Panc1 (cell line): ENCODE results near the gene PHYH.

Source experiments
- CTCF ChIP-seq: fragments of 450-650 bp; IDR thresholded peaks from 2 replicates; pipeline ENCODE4 v1.5.1; 2017; ENCODE audit warnings: mild to moderate bottlenecking
- POLR2AphosphoS5 ChIP-seq: IDR thresholded peaks from 2 replicates; pipeline ENCODE4 v1.6.1; 2012; ENCODE audit warnings: mild to moderate bottlenecking, low read depth, low read length, moderate library complexity
- TCF7L2 ChIP-seq: IDR thresholded peaks from 2 replicates; pipeline ENCODE4 v1.6.1; 2011; ENCODE audit warnings: mild to moderate bottlenecking, low read depth, low read length, inconsistent platforms

DNA sequence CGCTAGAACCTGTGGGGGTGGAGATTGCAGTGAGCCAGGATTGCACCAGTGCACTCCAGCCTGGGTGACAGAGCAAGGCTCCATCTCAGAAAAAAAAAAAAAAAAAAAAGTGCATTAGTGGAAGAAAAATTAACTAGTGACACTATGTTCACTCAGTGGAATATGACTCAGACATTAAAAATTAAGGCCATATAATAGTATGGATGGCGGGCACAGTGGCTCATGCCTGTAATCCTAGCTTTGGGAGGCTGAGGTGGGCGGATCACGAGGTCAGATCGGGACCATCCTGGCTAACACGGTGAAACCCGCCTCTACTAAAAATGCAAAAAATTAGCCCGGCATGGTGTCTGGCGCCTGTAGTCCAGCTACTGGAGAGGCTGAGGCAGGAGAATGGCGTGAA lies 3.4 kb downstream of the PHYH start:
- TF ChIP-seq POLR2AphosphoS5: no peak
- no peak for TF ChIP-seq CTCF
- no peak for TF ChIP-seq TCF7L2
